Keratinocyte (primary cell): ENCODE data around the gene NFATC2.

Source experiments
- CTCF ChIP-seq, 3 experiments: IDR thresholded peaks in 1 of 3; conservative IDR thresholded peaks in 1 of 3; optimal IDR thresholded peaks in 1 of 3; 2 replicates in 2 of 3; 3 replicates in 1 of 3; pipeline versions ENCODE3 to v1.5.1; 2011; ENCODE audit warnings: low read length in 3 of 3, mild to moderate bottlenecking in 3 of 3, moderate library complexity in 2 of 3, control low read depth in 1 of 3, inconsistent platforms in 1 of 3; ENCODE audit not compliant: insufficient read depth in 2 of 3; ENCODE audit errors: extremely low read depth in 1 of 3
- EZH2 ChIP-seq: IDR thresholded peaks from one replicate; pipeline ENCODE4 v1.6.1; 2012; ENCODE audit warnings: inconsistent platforms, mild to moderate bottlenecking, low read length, moderate library complexity

GRCh38 chr20:51532577-51533191 lies 9.8 kb downstream of the NFATC2 start:
- TF ChIP-seq CTCF (optimal IDR thresholded peaks at IDR 0.05 in 1 of 3, IDR thresholded peaks at IDR 0.05 in 1 of 3, conservative IDR thresholded peaks at IDR 0.05 in 1 of 3; ENCODE audit: extremely low read depth in 1 of 3, insufficient read depth in 2 of 3, low read length in 3 of 3): no peak
- no peak for TF ChIP-seq EZH2
